GM23338 (cell line): ENCODE data around the gene PPM1N.

Source experiments
- CREB1 ChIP-seq: fragments of 250-450 bp; sonication (Bioruptor Pico); IDR thresholded peaks from 2 replicates; pipeline ENCODE4 v1.5.0; 2020; ENCODE audit warnings: low read depth, mild to moderate bottlenecking, moderate library complexity
- EZH2 ChIP-seq: fragments of 200-600 bp; sonication (generic); IDR thresholded peaks from one replicate; pipeline ENCODE4 v1.8.0; 2017; ENCODE audit warnings: antibody characterized with exemption, mild to moderate bottlenecking, low read depth; ENCODE audit not compliant: unreplicated experiment
- EZH2phosphoT487 ChIP-seq: fragments of 200-600 bp; sonication (generic); IDR thresholded peaks from one replicate; pipeline ENCODE4 v1.8.1; 2018; ENCODE audit warnings: antibody characterized with exemption; ENCODE audit not compliant: unreplicated experiment
- POLR2AphosphoS5 ChIP-seq: IDR thresholded peaks from 2 replicates; pipeline ENCODE4 v1.6.1; 2016; ENCODE audit warnings: antibody characterized with exemption, low read depth
- ZNF114 ChIP-seq: fragments of 250-450 bp; sonication (Bioruptor Pico); IDR thresholded peaks from 2 replicates; pipeline ENCODE4 v1.5.0; 2020; ENCODE audit warnings: mild to moderate bottlenecking, moderate library complexity
- TF ChIP-seq, protein P1 (sequence below), 2 experiments: fragments of 200-600 bp in 1 of 2; sonication (generic) in 1 of 2; conservative IDR thresholded peaks; 2 replicates each; pipeline versions ENCODE4 v1.5.1 to v1.6.1; 2016 to 2017; ENCODE audit warnings: antibody characterized with exemption in 2 of 2, low read depth in 2 of 2, mild to moderate bottlenecking in 2 of 2, moderate library complexity in 1 of 2
- TF ChIP-seq, protein P2 (sequence below): IDR thresholded peaks from one replicate; pipeline ENCODE4 v1.6.1; 2018; ENCODE audit warnings: antibody characterized with exemption; ENCODE audit not compliant: unreplicated experiment

DNA sequence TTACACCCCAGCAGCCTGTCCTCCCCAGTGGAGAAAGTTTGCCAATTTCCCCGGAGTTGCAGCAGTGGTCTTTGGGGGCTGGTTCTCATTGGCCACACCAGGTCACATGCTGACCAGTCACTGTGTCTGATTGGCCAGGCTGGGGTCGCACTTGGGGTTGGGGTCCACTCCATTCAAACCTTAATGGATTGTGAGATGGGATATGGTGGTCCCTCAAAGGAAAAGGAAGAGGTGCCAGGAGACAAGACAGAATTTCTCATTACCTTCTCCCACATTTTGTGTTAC is 3.4 kb downstream of the PPM1N start:
- TF ChIP-seq, protein P1, sequence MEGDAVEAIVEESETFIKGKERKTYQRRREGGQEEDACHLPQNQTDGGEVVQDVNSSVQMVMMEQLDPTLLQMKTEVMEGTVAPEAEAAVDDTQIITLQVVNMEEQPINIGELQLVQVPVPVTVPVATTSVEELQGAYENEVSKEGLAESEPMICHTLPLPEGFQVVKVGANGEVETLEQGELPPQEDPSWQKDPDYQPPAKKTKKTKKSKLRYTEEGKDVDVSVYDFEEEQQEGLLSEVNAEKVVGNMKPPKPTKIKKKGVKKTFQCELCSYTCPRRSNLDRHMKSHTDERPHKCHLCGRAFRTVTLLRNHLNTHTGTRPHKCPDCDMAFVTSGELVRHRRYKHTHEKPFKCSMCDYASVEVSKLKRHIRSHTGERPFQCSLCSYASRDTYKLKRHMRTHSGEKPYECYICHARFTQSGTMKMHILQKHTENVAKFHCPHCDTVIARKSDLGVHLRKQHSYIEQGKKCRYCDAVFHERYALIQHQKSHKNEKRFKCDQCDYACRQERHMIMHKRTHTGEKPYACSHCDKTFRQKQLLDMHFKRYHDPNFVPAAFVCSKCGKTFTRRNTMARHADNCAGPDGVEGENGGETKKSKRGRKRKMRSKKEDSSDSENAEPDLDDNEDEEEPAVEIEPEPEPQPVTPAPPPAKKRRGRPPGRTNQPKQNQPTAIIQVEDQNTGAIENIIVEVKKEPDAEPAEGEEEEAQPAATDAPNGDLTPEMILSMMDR (conservative IDR thresholded peaks at IDR 0.05; ENCODE audit: low read depth in 2 of 2), result no peak
- no peak for TF ChIP-seq EZH2
- no peak for TF ChIP-seq POLR2AphosphoS5
- TF ChIP-seq EZH2phosphoT487, result no peak
- TF ChIP-seq CREB1 (CRISPR knock-in tag), result no peak
- TF ChIP-seq ZNF114 (CRISPR knock-in tag), result no peak
- TF ChIP-seq, protein P2, sequence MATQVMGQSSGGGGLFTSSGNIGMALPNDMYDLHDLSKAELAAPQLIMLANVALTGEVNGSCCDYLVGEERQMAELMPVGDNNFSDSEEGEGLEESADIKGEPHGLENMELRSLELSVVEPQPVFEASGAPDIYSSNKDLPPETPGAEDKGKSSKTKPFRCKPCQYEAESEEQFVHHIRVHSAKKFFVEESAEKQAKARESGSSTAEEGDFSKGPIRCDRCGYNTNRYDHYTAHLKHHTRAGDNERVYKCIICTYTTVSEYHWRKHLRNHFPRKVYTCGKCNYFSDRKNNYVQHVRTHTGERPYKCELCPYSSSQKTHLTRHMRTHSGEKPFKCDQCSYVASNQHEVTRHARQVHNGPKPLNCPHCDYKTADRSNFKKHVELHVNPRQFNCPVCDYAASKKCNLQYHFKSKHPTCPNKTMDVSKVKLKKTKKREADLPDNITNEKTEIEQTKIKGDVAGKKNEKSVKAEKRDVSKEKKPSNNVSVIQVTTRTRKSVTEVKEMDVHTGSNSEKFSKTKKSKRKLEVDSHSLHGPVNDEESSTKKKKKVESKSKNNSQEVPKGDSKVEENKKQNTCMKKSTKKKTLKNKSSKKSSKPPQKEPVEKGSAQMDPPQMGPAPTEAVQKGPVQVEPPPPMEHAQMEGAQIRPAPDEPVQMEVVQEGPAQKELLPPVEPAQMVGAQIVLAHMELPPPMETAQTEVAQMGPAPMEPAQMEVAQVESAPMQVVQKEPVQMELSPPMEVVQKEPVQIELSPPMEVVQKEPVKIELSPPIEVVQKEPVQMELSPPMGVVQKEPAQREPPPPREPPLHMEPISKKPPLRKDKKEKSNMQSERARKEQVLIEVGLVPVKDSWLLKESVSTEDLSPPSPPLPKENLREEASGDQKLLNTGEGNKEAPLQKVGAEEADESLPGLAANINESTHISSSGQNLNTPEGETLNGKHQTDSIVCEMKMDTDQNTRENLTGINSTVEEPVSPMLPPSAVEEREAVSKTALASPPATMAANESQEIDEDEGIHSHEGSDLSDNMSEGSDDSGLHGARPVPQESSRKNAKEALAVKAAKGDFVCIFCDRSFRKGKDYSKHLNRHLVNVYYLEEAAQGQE, result no peak
